Erythroblast (primary cell): Measurements from ENCODE around the gene BEND3.

Experiments used
- GATA1 ChIP-seq: IDR thresholded peaks from 2 replicates; pipeline ENCODE4 v1.6.1; 2011; ENCODE audit warnings: low read depth, mild to moderate bottlenecking, control low read depth, low read length, moderate library complexity
- POLR2A ChIP-seq: IDR thresholded peaks from 2 replicates; pipeline ENCODE4 v1.6.1; 2011; ENCODE audit warnings: mild to moderate bottlenecking, low read length

DNA sequence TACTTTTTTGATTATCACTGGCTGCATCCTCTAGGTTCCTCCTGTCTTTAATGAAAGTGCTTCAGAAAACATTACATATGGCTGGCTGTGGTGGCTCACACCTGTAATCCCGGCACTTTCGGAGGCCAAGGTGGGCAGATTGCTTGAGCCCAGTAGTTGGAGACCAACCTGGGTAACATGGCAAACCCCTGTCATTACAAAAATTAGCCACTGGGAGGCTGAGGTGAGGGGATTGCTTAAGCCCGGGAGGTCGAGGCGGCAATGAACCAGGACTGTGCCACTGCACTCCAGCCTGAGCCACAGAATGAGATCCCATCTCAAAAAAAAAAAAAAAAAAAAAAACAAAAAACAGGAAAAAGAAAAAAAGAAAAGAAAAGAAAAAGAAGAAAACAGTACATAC lies 35.3 kb downstream of the BEND3 start:
- TF ChIP-seq POLR2A, result no peak
- TF ChIP-seq GATA1, result no peak
